Thyroid gland (tissue), 4 donors: ENCODE measurements around the gene RNF167. TPM values are rescaled to one million over a fixed set of nuclear protein-coding genes. Genes with fewer than 3 reads are reported as not detected.

Source experiments
- DNase-seq, 2 donors: peaks; one replicate each; pipeline ENCODE4 v3.0.0-alpha.2; 2019
- H3K27ac ChIP-seq, 3 donors: fragments of 200-600 bp; sonication (generic); 1 replicate in 2 of 3; 2 replicates in 1 of 3; pipeline ENCODE4 v1.5.1; 2016 to 2019; ENCODE audit warnings: mild to moderate bottlenecking in 1 of 3, moderate library complexity in 1 of 3
- H3K27me3 ChIP-seq: fragments of 200-600 bp; sonication (generic); one replicate; pipeline ENCODE4 v1.5.1; 2019
- H3K36me3 ChIP-seq, 2 donors: fragments of 200-600 bp; sonication (generic); one replicate each; pipeline ENCODE4 v1.5.1; 2016 to 2019
- H3K4me1 ChIP-seq, 2 donors: fragments of 200-600 bp; sonication (generic); one replicate each; pipeline ENCODE4 v1.5.1; 2017 to 2019
- H3K4me3 ChIP-seq, 3 donors: fragments of 200-600 bp; sonication (generic); replicated peaks in 1 of 3; 1 replicate in 2 of 3; 2 replicates in 1 of 3; pipeline ENCODE4 v1.5.1; 2016; ENCODE audit warnings: mild to moderate bottlenecking in 1 of 3
- H3K9me3 ChIP-seq: fragments of 200-600 bp; sonication (generic); one replicate; pipeline ENCODE4 v1.5.1; 2017
- POLR2A ChIP-seq, 2 donors: fragments of 450-650 bp; IDR thresholded peaks; one replicate each; pipeline ENCODE4 v1.6.1; 2017; ENCODE audit warnings: antibody characterized with exemption in 2 of 2, mild to moderate bottlenecking in 2 of 2, moderate library complexity in 1 of 2
- whole genome bisulfite sequencing, 2 donors: methylation state at CpG; one replicate each; pipeline ENCODE4 v1.1.5; 2017; 5-methylcytosine and 5-hydroxymethylcytosine counted together
- intact Hi-C: fragments of 100-400 bp; cut with DNase I; formaldehyde crosslinking; loops from one replicate; pipeline ENCODE4 v1.15.1; 2023
- total RNA-seq, 4 donors: library from RNA; depleted of rRNA; stranded (reverse); fragments of >200 nt; gene quantifications; one replicate each; pipeline ENCODE4 v1.2.3, GENCODE V29; 2016
- TF ChIP-seq, protein P1 (sequence below), 6 experiments: fragments of 200-600 bp in 3 of 6; fragments of 450-650 bp in 3 of 6; sonication (generic) in 3 of 6; IDR thresholded peaks; one replicate each; pipeline ENCODE4 v1.5.1; 2016 to 2019; ENCODE audit warnings: antibody characterized with exemption in 6 of 6, mild to moderate bottlenecking in 2 of 6, inconsistent platforms in 1 of 6, moderate library complexity in 1 of 6

The RNF167 gene
- total RNA-seq, 4 donors from 2014 or later, result 47.1 to 77.0 (median 67.2) TPM

DNA sequence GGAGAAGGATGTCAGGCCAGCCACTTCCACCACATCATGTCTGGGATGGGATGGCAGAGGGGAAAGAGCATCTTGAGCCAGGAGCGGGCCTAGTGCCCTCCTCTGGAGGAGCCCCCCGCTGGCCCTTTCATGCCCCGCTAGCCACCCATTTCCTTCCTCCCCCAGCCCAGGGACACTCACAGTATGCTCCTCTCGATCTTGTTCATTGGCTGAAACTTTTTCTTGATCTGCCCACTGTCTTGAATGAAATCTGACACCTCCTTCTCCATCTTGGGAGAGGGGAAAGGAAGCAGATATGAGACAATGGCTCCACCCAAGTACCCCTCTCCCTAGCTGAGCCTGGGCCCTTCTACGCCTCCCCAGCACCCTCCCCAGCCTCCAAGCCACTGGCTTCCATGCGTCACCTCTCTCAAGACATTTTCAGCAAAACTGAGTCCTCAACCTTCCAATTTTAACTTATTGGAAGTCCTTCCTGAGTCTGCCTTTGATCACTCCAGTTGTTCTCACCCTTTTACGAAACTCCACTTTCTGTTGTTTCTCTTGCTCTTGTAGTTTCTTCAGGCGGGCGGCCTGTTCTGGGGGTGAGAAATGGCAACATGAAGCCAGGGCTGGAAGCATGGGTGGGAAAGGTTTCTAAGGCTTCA lies 20.3 kb downstream of the RNF167 start:
- DNase-seq, result no peak
- peaks cover 8 to 9% of the 10 kb centered on the region in 2 donors for H3K36me3 ChIP-seq
- no peaks in the 10 kb centered on the region for H3K9me3 ChIP-seq
- no peak for TF ChIP-seq POLR2A (IDR thresholded peaks at IDR 0.05)
- TF ChIP-seq, protein P1, sequence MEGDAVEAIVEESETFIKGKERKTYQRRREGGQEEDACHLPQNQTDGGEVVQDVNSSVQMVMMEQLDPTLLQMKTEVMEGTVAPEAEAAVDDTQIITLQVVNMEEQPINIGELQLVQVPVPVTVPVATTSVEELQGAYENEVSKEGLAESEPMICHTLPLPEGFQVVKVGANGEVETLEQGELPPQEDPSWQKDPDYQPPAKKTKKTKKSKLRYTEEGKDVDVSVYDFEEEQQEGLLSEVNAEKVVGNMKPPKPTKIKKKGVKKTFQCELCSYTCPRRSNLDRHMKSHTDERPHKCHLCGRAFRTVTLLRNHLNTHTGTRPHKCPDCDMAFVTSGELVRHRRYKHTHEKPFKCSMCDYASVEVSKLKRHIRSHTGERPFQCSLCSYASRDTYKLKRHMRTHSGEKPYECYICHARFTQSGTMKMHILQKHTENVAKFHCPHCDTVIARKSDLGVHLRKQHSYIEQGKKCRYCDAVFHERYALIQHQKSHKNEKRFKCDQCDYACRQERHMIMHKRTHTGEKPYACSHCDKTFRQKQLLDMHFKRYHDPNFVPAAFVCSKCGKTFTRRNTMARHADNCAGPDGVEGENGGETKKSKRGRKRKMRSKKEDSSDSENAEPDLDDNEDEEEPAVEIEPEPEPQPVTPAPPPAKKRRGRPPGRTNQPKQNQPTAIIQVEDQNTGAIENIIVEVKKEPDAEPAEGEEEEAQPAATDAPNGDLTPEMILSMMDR (IDR thresholded peaks at IDR 0.05), result no peak
- WGBS, 2 donors, result 83 to 90% methylated on average over 9 of the region's 9 CpGs
- no peak overlapping the region for H3K4me3 ChIP-seq
- no peak overlapping the region for H3K27ac ChIP-seq
- intact Hi-C loops, result no loop called here
- H3K4me1 ChIP-seq, result peaks cover 7 to 24% of the 10 kb centered on the region in 2 donors
- no peaks in the 10 kb centered on the region for H3K27me3 ChIP-seq

DNA sequence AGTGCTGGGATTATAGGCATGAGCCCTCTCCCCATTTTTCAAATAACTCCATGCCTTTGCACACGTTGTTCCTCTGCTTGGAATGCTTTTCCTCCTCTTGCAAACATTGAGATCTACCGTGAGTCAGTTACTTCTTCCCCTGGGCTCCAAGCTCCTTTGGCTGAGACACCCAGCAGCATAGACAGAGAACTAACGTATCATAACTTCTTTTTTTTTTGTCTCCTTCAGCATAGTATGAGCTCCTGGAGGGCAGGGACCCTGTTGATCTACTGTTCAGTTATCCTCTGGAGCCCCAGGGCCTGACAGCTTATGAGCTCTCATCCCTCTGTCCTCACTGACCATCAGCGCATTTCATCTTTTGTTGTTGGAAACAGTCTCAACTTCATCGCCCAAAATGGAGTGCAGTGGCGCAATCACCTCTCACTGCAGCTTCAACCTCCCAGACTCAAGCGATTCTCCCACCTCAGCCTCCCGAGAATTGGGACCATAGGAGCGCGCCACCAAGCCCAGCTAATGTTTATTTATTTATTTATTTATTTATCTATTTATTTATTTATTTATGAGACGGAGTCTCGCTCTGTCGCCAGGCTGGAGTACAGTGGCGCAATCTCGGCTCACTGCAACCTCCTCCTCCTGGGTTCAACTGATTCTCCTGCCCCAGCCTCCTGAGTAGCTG lies 25.4 kb downstream of the RNF167 start:
- H3K27me3 ChIP-seq, result no peaks in the 10 kb centered on the region
- DNase-seq, result no peak
- WGBS, 2 donors, result 97% methylated on average over 15 of the region's 15 CpGs
- no peak overlapping the region for H3K4me3 ChIP-seq
- H3K36me3 ChIP-seq, result peaks cover 0 to 4% of the 10 kb centered on the region in 2 donors
- H3K4me1 ChIP-seq, result peaks cover 20 to 26% of the 10 kb centered on the region in 2 donors
- TF ChIP-seq POLR2A (IDR thresholded peaks at IDR 0.05), result no peak
- TF ChIP-seq, protein P1 (IDR thresholded peaks at IDR 0.05), result no peak
- H3K9me3 ChIP-seq, result no peaks in the 10 kb centered on the region
- peak overlapping the region in 2 of 3 donors; percentile 69 to 89 for H3K27ac ChIP-seq
- intact Hi-C loops, result no loop called here

DNA sequence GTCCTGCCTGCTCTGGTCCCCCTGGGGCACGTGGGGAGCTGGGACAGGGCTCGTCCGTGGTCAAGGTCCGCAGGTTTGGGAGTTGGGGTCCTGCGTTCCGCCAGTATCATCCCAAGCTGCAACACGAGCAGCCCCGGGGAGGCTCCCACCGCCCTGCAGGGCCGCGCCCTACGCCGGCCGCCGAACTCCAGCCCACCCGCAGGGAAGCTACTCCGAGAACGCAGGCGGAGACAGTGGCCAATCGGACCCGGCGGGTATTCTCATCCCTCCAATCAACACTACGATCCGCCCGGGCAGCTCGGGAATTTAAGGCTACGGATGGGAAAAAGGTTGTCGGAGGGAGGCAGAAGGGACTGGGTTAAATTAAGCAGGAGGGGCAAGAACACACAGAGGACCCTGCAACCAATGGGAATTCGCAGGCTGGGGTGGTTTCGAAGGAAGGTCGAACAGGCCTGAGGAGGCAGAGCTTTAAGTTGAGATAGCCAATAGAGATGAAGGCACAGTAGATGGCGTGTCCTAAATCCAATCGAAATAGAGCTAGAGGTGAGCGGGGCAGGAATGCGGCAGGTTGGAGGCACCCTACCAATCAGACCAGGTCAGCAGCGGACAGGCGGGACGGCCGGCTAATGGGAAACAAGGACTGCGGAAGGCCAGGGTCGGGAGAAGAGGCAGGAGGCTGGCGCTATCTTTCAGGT lies 26.9 kb downstream of the RNF167 start:
- intact Hi-C loops, result no loop called here
- TF ChIP-seq POLR2A (IDR thresholded peaks at IDR 0.05), result peak in 1 of 2 donors; percentile 50
- TF ChIP-seq, protein P1 (IDR thresholded peaks at IDR 0.05), result no peak
- Histone ChIP-seq H3K36me3 (peaks cover 3 to 5% of the 10 kb centered on the region in 2 donors), H3K9me3 (no peaks in the 10 kb centered on the region), H3K4me3 (peak overlapping the region; percentile 31 to 88 (median 56)), H3K4me1 (peaks cover 20 to 26% of the 10 kb centered on the region in 2 donors), H3K27me3 (no peaks in the 10 kb centered on the region), H3K27ac (peak overlapping the region; percentile 79 to 93 (median 90))
- WGBS, 2 donors, result 0 to 1% methylated on average over 22 to 23 of the region's 42 CpGs
- peak; percentile 99 for DNase-seq

DNA sequence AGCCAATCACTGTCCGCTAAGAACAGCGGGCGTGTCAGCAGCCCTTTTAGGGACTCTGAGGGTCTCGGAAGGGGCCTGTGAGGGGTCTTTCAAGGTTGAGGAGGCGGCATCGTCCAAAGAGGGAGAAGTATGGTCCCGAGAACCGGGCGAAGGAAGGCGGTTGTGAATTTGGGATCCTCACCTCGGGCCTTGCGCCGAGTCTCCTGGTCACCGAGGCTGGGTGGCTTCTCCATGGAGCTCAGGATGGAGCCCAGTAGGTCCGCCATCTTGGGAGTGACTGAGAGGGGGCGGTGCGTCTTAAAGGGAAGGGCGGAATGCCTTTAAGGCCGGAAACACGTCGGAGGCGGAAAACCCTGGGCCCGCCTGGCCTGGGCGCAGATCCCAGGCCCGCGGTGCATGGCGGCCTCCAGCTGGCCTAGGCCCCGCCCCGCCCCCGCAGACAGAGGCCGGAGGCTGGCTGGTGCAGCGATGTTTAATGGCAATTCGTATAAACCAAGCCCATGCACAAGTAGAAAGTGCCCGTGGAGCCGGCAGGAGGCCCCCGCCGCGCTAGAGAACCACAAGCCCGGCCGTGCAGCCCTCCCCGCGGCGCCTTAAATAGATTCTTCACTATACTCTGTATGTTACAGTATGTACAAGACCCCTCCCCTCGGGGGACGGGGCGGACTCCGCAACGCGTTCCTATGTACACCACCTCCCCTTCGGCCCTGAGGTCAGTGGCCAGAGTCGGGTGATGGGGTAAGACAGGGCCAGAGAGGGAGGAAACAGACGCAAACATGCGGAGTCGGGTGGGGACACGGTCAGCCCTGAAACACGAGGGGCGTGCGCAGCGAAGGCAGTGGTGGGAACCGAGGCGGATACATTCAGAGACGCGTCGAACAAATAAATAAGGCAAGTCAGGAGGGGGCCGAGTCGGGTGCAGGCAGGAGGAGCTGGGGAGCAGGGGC lies 27.7 kb downstream of the RNF167 start, which contains the start of gene SPAG7:
TSS of gene SPAG7 (minus strand) at position 279 of the 947 bp plus-strand sequence. CDS start at position 266, 13 bp downstream.
- Histone ChIP-seq H3K36me3 (peaks cover 11 to 13% of the 10 kb centered on the region in 2 donors), H3K27ac (peak within 1 kb of the TSS; percentile 79 to 93 (median 90)), H3K27me3 (no peaks in the 10 kb centered on the region), H3K4me3 (peak within 1 kb of the TSS; percentile 56 to 88 (median 65)), H3K4me1 (peaks cover 20 to 26% of the 10 kb centered on the region in 2 donors), H3K9me3 (no peaks in the 10 kb centered on the region)
- TF ChIP-seq, protein P1 (IDR thresholded peaks at IDR 0.05), result peak in 1 of 6 experiments; percentile 11
- TF ChIP-seq POLR2A (IDR thresholded peaks at IDR 0.05), result peak in 1 of 2 donors; percentile 75
- WGBS, 2 donors, result 2 to 3% methylated on average over 40 to 48 of the region's 66 CpGs
- intact Hi-C loops, result no loop called here
- peak; percentile 94 for DNase-seq
